Peyer's patch (tissue), 4 donors: Measurements from ENCODE around the gene LRRC25. TPM values are rescaled to one million over a fixed set of nuclear protein-coding genes. Genes with fewer than 3 reads are reported as not detected.

Experiments
- DNase-seq, 3 donors: peaks; one replicate each; pipeline ENCODE4 v3.0.0-alpha.2; 2017 to 2019
- H3K27ac ChIP-seq, 4 donors: fragments of 200-600 bp; sonication (generic); one replicate each; pipeline ENCODE4 v1.5.1; 2016 to 2019
- H3K27me3 ChIP-seq, 2 donors: fragments of 200-600 bp; sonication (generic); one replicate each; pipeline ENCODE4 v1.5.1; 2019
- H3K36me3 ChIP-seq, 3 donors: fragments of 200-600 bp; sonication (generic); one replicate each; pipeline ENCODE4 v1.5.1; 2016 to 2019
- H3K4me1 ChIP-seq, 4 donors: fragments of 200-600 bp; sonication (generic); one replicate each; pipeline ENCODE4 v1.5.1; 2016 to 2019
- H3K4me3 ChIP-seq, 4 donors: fragments of 200-600 bp; sonication (generic); 1 replicate in 3 of 4; 2 replicates in 1 of 4; pipeline ENCODE4 v1.5.1; 2016 to 2019; ENCODE audit warnings: mild to moderate bottlenecking in 1 of 4
- H3K9me3 ChIP-seq, 4 donors: fragments of 200-600 bp; sonication (generic); one replicate each; pipeline ENCODE4 v1.5.1; 2016 to 2019; ENCODE audit warnings: mild to moderate bottlenecking in 1 of 4
- POLR2A ChIP-seq, 2 donors: fragments of 450-650 bp; IDR thresholded peaks; one replicate each; pipeline ENCODE4 v1.5.1; 2017; ENCODE audit warnings: antibody characterized with exemption in 2 of 2, mild to moderate bottlenecking in 2 of 2, moderate library complexity in 2 of 2
- total RNA-seq, 4 donors: library from RNA; depleted of rRNA; stranded (reverse); fragments of >200 nt; gene quantifications; one replicate each; pipeline ENCODE4 v1.1.0, GENCODE V29; 2016
- TF ChIP-seq, protein P1 (sequence below), 6 experiments: fragments of 450-650 bp in 4 of 6; fragments of 200-600 bp in 2 of 6; sonication (generic) in 1 of 6; IDR thresholded peaks; one replicate each; pipeline ENCODE4 v1.5.1; 2017 to 2019; ENCODE audit warnings: antibody characterized with exemption in 6 of 6, mild to moderate bottlenecking in 3 of 6, moderate library complexity in 1 of 6

LRRC25 gene
- total RNA-seq, 4 donors from 2014 or later, result 2.5 to 4.2 (median 3.6) TPM

DNA sequence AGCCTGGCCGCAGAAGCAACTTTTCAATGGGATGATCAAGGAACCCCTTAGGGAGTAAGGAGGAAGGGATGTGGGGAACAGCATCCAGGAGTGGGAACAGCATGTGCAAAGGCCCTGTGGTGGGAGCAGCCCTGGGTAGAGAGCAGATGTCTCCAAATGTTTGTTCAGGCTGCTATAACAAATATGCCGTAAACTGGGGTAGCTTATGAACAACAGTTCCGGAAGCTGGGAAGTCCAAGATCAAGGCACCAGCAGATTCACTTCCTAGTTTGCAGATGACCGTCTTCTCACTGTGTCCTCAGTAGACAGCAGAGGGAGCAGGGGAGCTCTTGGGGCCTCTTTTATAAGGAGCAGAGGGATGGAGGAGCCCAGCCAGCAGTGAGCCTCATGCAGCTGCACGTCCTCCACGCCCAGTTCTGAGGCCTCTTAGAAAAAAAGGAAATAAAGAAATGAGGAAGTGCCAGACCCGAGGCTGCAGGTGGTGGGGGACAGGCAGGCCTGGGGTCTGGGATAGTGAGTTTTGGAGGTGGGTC is 4.2 kb upstream of the LRRC25 start:
- no peaks in the 10 kb centered on the region for H3K36me3 ChIP-seq
- peak in 2 of 3 donors; percentile 81 to 89 for DNase-seq
- H3K4me1 ChIP-seq, result peaks cover 0 to 35% (median 9%) of the 10 kb centered on the region in 4 donors
- TF ChIP-seq POLR2A (IDR thresholded peaks at IDR 0.05), result peak in 1 of 2 donors; percentile 48
- TF ChIP-seq, protein P1, sequence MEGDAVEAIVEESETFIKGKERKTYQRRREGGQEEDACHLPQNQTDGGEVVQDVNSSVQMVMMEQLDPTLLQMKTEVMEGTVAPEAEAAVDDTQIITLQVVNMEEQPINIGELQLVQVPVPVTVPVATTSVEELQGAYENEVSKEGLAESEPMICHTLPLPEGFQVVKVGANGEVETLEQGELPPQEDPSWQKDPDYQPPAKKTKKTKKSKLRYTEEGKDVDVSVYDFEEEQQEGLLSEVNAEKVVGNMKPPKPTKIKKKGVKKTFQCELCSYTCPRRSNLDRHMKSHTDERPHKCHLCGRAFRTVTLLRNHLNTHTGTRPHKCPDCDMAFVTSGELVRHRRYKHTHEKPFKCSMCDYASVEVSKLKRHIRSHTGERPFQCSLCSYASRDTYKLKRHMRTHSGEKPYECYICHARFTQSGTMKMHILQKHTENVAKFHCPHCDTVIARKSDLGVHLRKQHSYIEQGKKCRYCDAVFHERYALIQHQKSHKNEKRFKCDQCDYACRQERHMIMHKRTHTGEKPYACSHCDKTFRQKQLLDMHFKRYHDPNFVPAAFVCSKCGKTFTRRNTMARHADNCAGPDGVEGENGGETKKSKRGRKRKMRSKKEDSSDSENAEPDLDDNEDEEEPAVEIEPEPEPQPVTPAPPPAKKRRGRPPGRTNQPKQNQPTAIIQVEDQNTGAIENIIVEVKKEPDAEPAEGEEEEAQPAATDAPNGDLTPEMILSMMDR (IDR thresholded peaks at IDR 0.05), result peak in 4 of 6 experiments; percentile 34 to 68 (median 59)
- H3K27me3 ChIP-seq, result no peaks in the 10 kb centered on the region
- H3K4me3 ChIP-seq, result no peak overlapping the region
- no peaks in the 10 kb centered on the region for H3K9me3 ChIP-seq
- peak overlapping the region; percentile 34 to 65 (median 51) for H3K27ac ChIP-seq

DNA sequence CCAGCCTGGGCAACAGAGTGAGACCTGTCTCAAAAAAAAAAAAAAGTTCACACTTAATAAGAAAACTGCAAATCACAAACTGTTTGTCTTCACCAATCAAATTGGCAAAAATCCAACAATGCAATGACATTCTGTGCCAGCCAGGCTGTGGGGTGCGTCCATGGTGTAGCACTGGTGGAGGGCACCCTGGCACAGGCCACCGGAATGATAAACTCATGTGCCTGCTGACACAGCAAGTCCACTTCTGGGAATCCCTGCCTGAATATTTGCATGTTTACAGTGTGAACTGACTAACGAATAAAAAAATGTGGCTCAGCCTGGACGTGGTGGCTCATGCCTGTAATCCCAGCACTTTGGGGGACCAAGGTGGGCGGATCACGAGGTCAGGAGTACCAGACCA is 1.6 kb upstream of the LRRC25 start:
- no peaks in the 10 kb centered on the region for H3K36me3 ChIP-seq
- peaks cover 0 to 35% (median 9%) of the 10 kb centered on the region in 4 donors for H3K4me1 ChIP-seq
- H3K27me3 ChIP-seq, result no peaks in the 10 kb centered on the region
- no peak for TF ChIP-seq POLR2A (IDR thresholded peaks at IDR 0.05)
- TF ChIP-seq, protein P1 (IDR thresholded peaks at IDR 0.05), result peak in 2 of 6 experiments; percentile 15 to 22
- H3K27ac ChIP-seq, result no peak overlapping the region
- peak in 1 of 3 donors; percentile 70 for DNase-seq
- no peaks in the 10 kb centered on the region for H3K9me3 ChIP-seq
- H3K4me3 ChIP-seq, result no peak overlapping the region

DNA sequence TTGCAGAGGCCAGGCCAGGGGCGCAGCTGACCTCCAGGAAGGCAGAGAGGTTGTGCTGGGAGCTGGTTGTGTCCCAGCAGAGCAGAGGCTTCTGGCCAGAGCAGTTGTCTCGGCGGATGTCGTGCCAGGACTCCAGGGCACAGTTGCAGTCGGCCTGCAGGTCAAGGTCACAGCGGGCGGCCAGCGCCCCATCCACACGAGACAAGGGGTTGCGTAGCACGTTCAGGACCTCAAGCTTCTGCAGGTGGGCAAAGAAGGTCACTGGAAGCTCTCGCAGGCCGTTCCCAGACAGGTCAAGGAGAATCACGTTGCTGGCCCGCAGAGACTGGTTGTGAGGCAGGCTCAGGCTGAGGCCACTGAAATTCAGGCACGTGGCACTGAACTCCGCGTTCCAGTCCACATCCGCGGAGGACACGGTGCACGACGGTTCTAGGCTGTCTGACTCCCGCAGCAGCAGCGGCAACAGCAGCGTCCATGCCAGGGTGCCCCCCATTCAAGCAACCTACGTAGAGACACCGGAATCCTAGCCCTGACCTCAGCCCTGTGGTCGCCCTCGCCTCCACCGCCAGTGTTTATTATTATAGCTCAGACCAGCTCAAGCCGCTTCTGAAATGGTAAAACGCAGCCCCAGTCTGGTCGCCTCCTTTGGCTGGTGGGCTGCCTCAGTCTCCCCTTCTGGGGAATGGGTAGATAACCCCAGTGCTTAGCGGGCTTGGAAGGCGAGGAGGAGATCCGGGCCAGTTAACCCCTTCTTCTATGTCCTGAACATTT is 766 bp downstream of the LRRC25 start:
- DNase-seq, result no peak
- no peaks in the 10 kb centered on the region for H3K36me3 ChIP-seq
- H3K27ac ChIP-seq, result peak overlapping the region in 2 of 4 donors; percentile 30 to 66
- H3K4me3 ChIP-seq, result peak overlapping the region; percentile 22 to 47 (median 32)
- peaks cover 0 to 28% (median 10%) of the 10 kb centered on the region in 4 donors for H3K4me1 ChIP-seq
- TF ChIP-seq POLR2A (IDR thresholded peaks at IDR 0.05), result no peak
- TF ChIP-seq, protein P1 (IDR thresholded peaks at IDR 0.05), result no peak
- no peaks in the 10 kb centered on the region for H3K27me3 ChIP-seq
- H3K9me3 ChIP-seq, result no peaks in the 10 kb centered on the region

DNA sequence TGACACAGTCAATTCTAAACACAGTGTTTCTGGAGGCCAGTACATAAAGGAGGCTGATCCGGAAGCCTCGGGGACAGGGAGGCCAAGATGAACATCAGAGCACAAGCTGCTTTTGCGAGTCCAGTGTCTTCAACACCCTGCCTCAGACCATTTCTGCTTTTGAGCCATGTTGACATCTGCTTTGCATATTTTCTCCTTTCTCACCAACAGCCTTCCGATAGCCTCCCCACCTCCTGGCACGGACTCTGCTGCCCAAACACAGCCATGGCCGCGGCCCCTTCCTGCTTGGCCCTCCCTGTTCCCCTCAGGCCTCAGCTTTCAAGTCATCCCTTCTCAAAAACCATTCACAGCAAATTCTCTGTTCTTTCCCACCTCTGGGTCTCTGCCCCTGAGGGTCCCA is 3.6 kb downstream of the LRRC25 start:
- Histone ChIP-seq H3K4me3 (peak overlapping the region in 1 of 4 donors; percentile 15), H3K4me1 (peaks cover 0 to 17% (median 11%) of the 10 kb centered on the region in 4 donors), H3K27ac (peak overlapping the region in 1 of 4 donors; percentile 10)

DNA sequence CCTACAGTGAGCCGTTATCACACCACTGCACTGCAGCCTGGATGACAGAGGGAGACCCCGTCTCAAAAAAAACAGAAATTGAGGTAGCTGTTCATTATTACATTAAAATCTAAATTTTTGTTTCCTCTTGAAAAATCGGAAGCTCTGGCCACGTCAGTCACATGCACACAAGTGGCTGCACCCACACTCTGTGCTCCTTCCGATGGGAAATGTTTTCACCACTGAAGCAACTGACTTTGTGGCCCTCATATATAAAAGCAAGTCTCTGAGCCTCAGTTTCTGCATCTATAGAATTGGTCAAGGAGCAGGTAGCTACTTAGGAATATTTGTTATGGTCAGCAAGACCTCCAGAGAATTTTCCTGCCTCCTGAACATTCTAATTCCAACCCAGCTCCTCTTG is 4.5 kb downstream of the LRRC25 start:
- Histone ChIP-seq H3K36me3 (no peaks in the 10 kb centered on the region), H3K4me1 (peaks cover 4 to 19% (median 13%) of the 10 kb centered on the region in 4 donors), H3K27ac (peak overlapping the region in 1 of 4 donors; percentile 31), H3K27me3 (no peaks in the 10 kb centered on the region), H3K4me3 (no peak overlapping the region), H3K9me3 (no peaks in the 10 kb centered on the region)
- no peak for TF ChIP-seq POLR2A (IDR thresholded peaks at IDR 0.05)
- TF ChIP-seq, protein P1 (IDR thresholded peaks at IDR 0.05), result no peak
- no peak for DNase-seq

More for the DNA sequence above, 3.6 kb downstream of the LRRC25 start:
- peak in 1 of 3 donors; percentile 45 for DNase-seq
- Histone ChIP-seq H3K27me3 (no peaks in the 10 kb centered on the region), H3K36me3 (no peaks in the 10 kb centered on the region), H3K9me3 (no peaks in the 10 kb centered on the region)
- TF ChIP-seq, protein P1 (IDR thresholded peaks at IDR 0.05), result no peak
- TF ChIP-seq POLR2A (IDR thresholded peaks at IDR 0.05), result no peak
